GM23338 (cell line): ENCODE data around the gene LRRC4. TPM values are rescaled to one million over a fixed set of nuclear protein-coding genes. Genes with fewer than 3 reads are reported as not detected.

Experiments
- ATAC-seq: fragments of 200-7000 bp; cut with Tn5 transposase; 3 replicates; pipeline ENCODE4 v1.9.1; 2020
- DNase-seq: peaks from one replicate; pipeline ENCODE4 v3.0.0-alpha.2; 2015; ENCODE audit warnings: low spot score
- H2AFZ ChIP-seq: fragments of 200-600 bp; sonication (generic); 2 replicates; pipeline ENCODE4 v1.8.0; 2016; ENCODE audit warnings: antibody characterized with exemption, mild to moderate bottlenecking, moderate library complexity
- H3F3A ChIP-seq: fragments of 200-600 bp; sonication (generic); replicated peaks from 2 replicates; pipeline ENCODE4 v1.8.0; 2017; ENCODE audit warnings: antibody characterized with exemption, mixed run types, low read depth
- H3K27ac ChIP-seq: fragments of 200-600 bp; sonication (generic); 2 replicates; pipeline ENCODE4 v1.6.1; 2016; ENCODE audit warnings: low read depth
- H3K27me3 ChIP-seq: fragments of 200-600 bp; sonication (generic); 2 replicates; pipeline ENCODE4 v1.8.0; 2016; ENCODE audit warnings: mild to moderate bottlenecking, mixed run types, moderate library complexity; ENCODE audit not compliant: insufficient read depth
- H3K36me3 ChIP-seq: fragments of 200-600 bp; sonication (generic); 2 replicates; pipeline ENCODE4 v1.8.0; 2016; ENCODE audit warnings: mild to moderate bottlenecking; ENCODE audit not compliant: insufficient read depth
- H3K4me1 ChIP-seq: fragments of 200-600 bp; sonication (generic); 2 replicates; pipeline ENCODE4 v1.8.0; 2016; ENCODE audit warnings: mild to moderate bottlenecking, moderate library complexity; ENCODE audit not compliant: insufficient read depth
- H3K4me2 ChIP-seq: fragments of 200-600 bp; sonication (generic); 2 replicates; pipeline ENCODE4 v1.7.1; 2017; ENCODE audit warnings: mixed run types
- H3K4me3 ChIP-seq: fragments of 200-600 bp; sonication (generic); 2 replicates; pipeline ENCODE4 v1.6.1; 2016; ENCODE audit warnings: mixed run types
- H3K79me2 ChIP-seq: fragments of 200-600 bp; sonication (generic); replicated peaks from 2 replicates; pipeline ENCODE4 v1.8.0; 2017; ENCODE audit warnings: mild to moderate bottlenecking; ENCODE audit not compliant: insufficient read depth
- H3K9me2 ChIP-seq: fragments of 200-600 bp; sonication (generic); 2 replicates; pipeline ENCODE4 v1.8.0; 2017; ENCODE audit not compliant: insufficient read depth
- H4K20me1 ChIP-seq: fragments of 200-600 bp; sonication (generic); replicated peaks from 2 replicates; pipeline ENCODE4 v1.8.0; 2017; ENCODE audit warnings: mild to moderate bottlenecking; ENCODE audit not compliant: insufficient read depth
- H3K27ac Mint-ChIP-seq: 2 replicates; pipeline ENCODE4 v1.8.0; 2020; ENCODE audit warnings: inconsistent platforms, mild to moderate bottlenecking, moderate library complexity, mixed read lengths
- H3K27me3 Mint-ChIP-seq: 3 replicates; pipeline ENCODE4 v1.8.0; 2022; ENCODE audit warnings: low read depth, mild to moderate bottlenecking, moderate library complexity, mixed read lengths, inconsistent platforms; ENCODE audit not compliant: insufficient read depth, poor library complexity
- H3K36me3 Mint-ChIP-seq: 3 replicates; pipeline ENCODE4 v1.8.0; 2021; ENCODE audit warnings: low read depth, mild to moderate bottlenecking, inconsistent platforms, moderate library complexity, mixed read lengths
- H3K4me1 Mint-ChIP-seq: 3 replicates; pipeline ENCODE4 v1.8.0; 2020; ENCODE audit warnings: mild to moderate bottlenecking, inconsistent platforms, mixed read lengths
- H3K4me3 Mint-ChIP-seq: 3 replicates; pipeline ENCODE4 v1.8.0; 2021; ENCODE audit warnings: moderate library complexity, mild to moderate bottlenecking, inconsistent platforms, mixed read lengths
- H3K9me3 Mint-ChIP-seq: 3 replicates; pipeline ENCODE4 v1.8.0; 2020; ENCODE audit warnings: moderate library complexity, mild to moderate bottlenecking, inconsistent platforms, mixed read lengths
- CREB1 ChIP-seq: fragments of 250-450 bp; sonication (Bioruptor Pico); IDR thresholded peaks from 2 replicates; pipeline ENCODE4 v1.5.0; 2020; ENCODE audit warnings: low read depth, mild to moderate bottlenecking, moderate library complexity
- CTCF ChIP-seq, 2 experiments: fragments of 200-600 bp in 1 of 2; sonication (generic) in 1 of 2; conservative IDR thresholded peaks; 2 replicates each; pipeline versions ENCODE4 v1.5.1 to v1.6.1; 2016 to 2017; ENCODE audit warnings: antibody characterized with exemption in 2 of 2, low read depth in 2 of 2, mild to moderate bottlenecking in 2 of 2, moderate library complexity in 1 of 2
- ETS1 ChIP-seq: IDR thresholded peaks from 2 replicates; pipeline ENCODE4 v1.6.1; 2016; ENCODE audit warnings: antibody characterized with exemption
- EZH2 ChIP-seq: fragments of 200-600 bp; sonication (generic); IDR thresholded peaks from one replicate; pipeline ENCODE4 v1.8.0; 2017; ENCODE audit warnings: antibody characterized with exemption, mild to moderate bottlenecking, low read depth; ENCODE audit not compliant: unreplicated experiment
- JUNB ChIP-seq: IDR thresholded peaks from one replicate; pipeline ENCODE4 v1.6.1; 2016; ENCODE audit warnings: antibody characterized with exemption; ENCODE audit not compliant: unreplicated experiment
- NANOG ChIP-seq: IDR thresholded peaks from 2 replicates; pipeline ENCODE4 v1.6.1; 2016; ENCODE audit warnings: antibody characterized with exemption, borderline replicate concordance
- REST ChIP-seq: IDR thresholded peaks from one replicate; pipeline ENCODE4 v1.6.1; 2018; ENCODE audit warnings: antibody characterized with exemption; ENCODE audit not compliant: unreplicated experiment
- STAT1 ChIP-seq: IDR thresholded peaks from one replicate; pipeline ENCODE4 v1.6.1; 2016; ENCODE audit warnings: antibody characterized with exemption; ENCODE audit not compliant: unreplicated experiment
- ZNF331 ChIP-seq: fragments of 250-450 bp; sonication (Bioruptor Pico); IDR thresholded peaks from 2 replicates; pipeline ENCODE4 v1.5.0; 2020; ENCODE audit warnings: low read depth, mild to moderate bottlenecking, moderate library complexity
- polyA plus RNA-seq: library from polyadenylated mRNA; unstranded; fragments of >200 nt; fragmentation: Nextera tagmentation; extraction: Ambion mirVana; gene quantifications from 2 replicates; pipeline ENCODE4 v1.2.1, GENCODE V29; 2016
- total RNA-seq: library from RNA; depleted of rRNA; stranded (reverse); fragments of >200 nt; shearing (Covaris generic); gene quantifications from 2 replicates; pipeline ENCODE4 v1.2.3, GENCODE V29; 2014

The LRRC4 gene
- total and polyA plus RNA-seq, 2 experiments from 2014 or later: 1.9 to 5.2 TPM

- no peak for TF ChIP-seq REST
- TF ChIP-seq EZH2: no peak
- TF ChIP-seq ZNF331 (CRISPR knock-in tag): no peak
- TF ChIP-seq NANOG: no peak
- TF ChIP-seq CREB1 (CRISPR knock-in tag): no peak
- no peak for TF ChIP-seq JUNB
- no peak for TF ChIP-seq STAT1
- no peak for TF ChIP-seq ETS1
These were observed 20.0 kb downstream of the LRRC4 start (continued) for GRCh38 chr7:128011131-128011661.

- DNase-seq: peak; percentile 51
- Histone ChIP-seq H3K27ac (no peak overlapping the region), H3K27me3 (no peaks in the 10 kb centered on the region), H4K20me1 (peaks cover 39% of the 10 kb centered on the region), H3F3A (no peaks in the 10 kb centered on the region), H3K79me2 (peaks cover 11% of the 10 kb centered on the region; the same call in 1 of the 2 replicates), H3K9me2 (no peaks in the 10 kb centered on the region), H3K4me1 (peaks cover 36% of the 10 kb centered on the region), H3K4me2 (no peak overlapping the region), H3K36me3 (no peaks in the 10 kb centered on the region), H3K4me3 (no peak overlapping the region), H2AFZ (no peak overlapping the region)
- peak; percentile 72 for ATAC-seq
- H3K4me1 Mint-ChIP-seq: peaks cover 46% of the 10 kb centered on the region
- H3K27me3 Mint-ChIP-seq: peaks cover 17% of the 10 kb centered on the region
- H3K36me3 Mint-ChIP-seq: peaks cover 3% of the 10 kb centered on the region; the same call in 2 of the 3 replicates
- H3K27ac Mint-ChIP-seq: no peak overlapping the region
- H3K4me3 Mint-ChIP-seq: no peak overlapping the region
- no peaks in the 10 kb centered on the region for H3K9me3 Mint-ChIP-seq
- peak; percentile 25 to 38; a peak in 2 of 4 replicates for TF ChIP-seq CTCF (conservative IDR thresholded peaks at IDR 0.05; ENCODE audit: low read depth in 2 of 2)
- TF ChIP-seq ETS1: no peak
These were observed 20.7 kb downstream of the LRRC4 start for GRCh38 chr7:128010391-128011127.
